GM11168 (cell line): ENCODE results near the gene CIB2.

Experiments
- in situ Hi-C: fragments of 300-500 bp; cut with MboI; formaldehyde crosslinking; loops from one replicate; pipeline ENCODE4 v1.12.0; 2022; ENCODE audit warnings: low sequenced_read_pairs; ENCODE audit not compliant: unreplicated experiment

The CIB2 gene

DNA sequence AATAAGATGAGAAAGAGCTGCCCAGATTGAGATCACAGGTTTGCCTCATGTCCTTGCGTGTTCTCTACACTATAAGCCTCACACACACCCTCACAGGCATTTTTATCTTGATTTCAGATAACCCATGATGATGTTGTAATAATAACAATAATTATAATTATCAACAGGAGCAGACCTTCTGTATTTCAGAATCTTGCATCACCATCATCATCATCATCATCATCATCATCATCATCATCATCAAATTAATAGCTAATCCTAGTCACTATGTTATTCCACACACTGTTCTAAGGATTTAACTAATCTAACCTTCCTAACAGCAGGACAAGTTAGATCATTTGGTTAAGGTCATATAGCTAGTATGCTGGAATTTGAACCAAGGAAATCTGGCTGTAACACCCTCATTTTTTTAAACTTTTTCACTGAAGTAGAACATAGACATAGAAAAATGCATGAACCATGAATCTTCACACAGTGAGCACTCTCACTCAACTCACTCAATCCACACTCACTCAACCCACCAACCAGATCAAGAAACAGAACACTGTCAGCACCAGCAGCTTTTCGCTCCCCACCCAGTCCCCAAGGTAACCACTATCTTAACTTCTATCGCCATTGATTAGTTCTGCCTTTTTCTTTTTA, 40.7 kb downstream of the CIB2 start:
- in situ Hi-C loops = no loop called here

GRCh38 chr15:78088773-78089080, 42.5 kb downstream of the CIB2 start:
- in situ Hi-C loops = no loop called here

DNA sequence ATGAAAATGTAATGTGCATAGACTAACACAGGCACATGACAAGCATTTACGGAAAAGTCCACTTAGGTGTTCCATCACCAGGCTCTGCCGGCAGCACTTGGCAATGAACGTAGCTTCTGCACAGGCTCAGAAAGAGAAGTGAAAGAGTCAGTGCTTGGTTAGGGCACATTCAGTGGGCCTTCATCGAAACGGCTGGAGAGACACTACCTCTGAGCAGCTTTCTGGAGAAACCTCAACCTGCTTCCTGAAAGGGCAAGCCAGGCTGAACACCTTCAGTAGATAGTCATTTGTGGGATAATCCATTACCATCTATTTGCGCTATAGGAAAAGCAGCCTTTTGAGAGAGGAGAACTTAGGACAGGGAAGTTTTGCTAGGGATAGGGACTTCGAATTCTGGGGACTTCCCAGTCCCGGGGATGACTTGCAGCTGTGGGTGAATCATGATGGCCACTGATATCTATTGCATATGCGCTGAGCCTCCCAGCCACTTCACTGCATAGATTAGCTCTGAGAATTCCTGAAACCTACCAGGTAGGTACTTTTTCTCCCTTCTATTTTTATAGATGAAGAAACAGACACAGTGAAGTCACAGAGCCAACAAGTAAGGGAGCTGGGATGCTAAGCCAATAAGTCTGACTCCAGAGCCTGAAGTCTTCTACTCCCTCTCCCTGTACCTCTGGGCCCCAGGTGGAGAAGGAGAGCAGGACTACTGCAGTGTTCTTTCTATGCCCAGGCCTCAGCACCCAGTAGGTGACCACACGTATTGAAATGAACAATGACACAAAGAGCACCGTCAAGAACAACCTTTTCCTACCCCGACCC, 43.1 kb downstream of the CIB2 start:
- in situ Hi-C loops = no loop called here

DNA sequence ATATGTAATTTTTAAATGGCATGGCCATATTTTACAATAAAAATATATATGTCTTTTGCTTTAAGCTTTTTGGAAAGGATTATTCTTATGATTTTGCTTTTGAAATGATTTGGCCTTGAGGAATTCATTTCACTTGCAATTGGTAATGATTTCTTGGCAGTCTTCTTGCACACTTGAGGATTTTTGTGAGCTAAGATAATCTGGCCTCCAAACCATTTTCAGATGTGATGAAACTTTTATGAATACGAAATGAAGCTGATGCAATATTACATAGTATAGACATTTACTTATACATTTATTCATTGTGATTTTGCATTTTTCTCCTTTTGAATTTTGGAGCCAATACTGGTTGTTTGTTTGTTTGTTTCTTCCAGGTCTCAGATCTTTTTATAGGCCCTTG, 45.3 kb downstream of the CIB2 start:
- in situ Hi-C loops = no loop called here

DNA sequence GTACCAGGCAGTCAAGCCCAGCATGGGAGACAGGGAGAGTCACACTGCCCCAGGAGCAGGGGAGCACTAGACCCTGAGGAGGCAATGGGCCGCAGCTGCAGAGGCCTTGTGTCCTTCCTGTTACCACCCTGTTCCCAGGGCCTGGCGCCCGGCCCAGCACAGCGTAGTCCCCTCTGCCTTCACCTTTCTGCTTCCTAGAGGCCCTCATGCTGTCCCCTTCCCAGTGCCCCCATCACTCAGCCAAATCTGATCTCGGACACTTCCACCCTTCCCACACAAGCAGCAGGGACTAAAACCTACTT, 46.8 kb downstream of the CIB2 start:
- in situ Hi-C loops = no loop called here

DNA sequence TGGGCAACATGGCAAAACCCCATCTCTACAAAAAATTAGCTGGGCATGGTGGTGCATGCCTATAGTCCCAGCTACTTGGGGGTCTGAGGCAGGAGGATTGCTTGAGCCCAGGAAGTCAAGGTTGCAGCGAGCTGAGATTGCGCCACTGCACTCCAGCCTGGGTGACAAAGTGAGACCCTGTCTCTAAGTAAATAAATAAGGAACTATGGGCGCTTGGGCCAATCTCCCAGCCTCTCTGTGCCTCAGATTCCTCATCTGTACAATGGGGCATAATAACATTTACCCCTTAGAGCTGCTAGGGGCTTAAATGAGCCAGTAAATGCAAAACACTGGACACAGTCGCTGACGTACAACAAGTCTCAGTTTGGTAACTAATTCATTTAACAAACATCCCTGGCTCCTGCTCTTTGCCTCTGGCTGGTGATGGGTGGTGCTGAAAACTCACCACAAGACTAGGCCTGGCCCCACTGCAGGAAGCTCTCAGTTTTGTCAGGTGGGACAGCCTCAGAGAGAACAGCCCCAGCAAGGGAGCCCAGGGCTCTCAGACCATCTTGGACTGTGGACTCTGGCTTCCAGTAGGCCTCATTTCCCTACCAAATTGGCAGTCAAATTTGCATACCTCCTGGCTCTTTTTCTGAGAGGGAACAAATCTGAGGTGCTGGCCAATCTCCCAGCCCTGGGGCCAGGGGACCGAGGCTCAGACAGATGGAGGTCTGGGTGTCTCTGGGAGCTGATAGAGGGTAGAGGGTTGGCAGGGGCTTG, 47.4 kb downstream of the CIB2 start:
- in situ Hi-C loops = no loop called here

DNA sequence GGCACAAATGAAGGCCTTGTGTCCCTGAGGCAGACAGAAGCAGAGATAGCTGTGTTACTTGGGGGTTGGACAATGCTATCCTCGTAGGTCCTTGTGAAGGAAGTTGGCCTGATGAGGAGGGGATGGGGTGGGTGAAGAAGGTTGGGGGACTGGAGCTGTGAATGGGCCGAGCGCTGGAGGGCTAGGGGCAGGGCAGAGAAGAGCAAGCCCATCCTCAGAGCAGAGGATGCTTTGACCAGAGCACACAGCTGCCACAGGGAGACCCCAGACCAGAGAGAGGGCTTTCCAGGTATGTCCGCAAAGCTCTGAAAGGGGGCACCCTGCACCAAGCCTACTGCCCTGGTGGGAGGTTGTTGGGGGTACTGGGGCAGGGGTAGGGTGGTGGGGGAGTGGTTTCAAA, 48.1 kb downstream of the CIB2 start:
- in situ Hi-C loops = no loop called here

DNA sequence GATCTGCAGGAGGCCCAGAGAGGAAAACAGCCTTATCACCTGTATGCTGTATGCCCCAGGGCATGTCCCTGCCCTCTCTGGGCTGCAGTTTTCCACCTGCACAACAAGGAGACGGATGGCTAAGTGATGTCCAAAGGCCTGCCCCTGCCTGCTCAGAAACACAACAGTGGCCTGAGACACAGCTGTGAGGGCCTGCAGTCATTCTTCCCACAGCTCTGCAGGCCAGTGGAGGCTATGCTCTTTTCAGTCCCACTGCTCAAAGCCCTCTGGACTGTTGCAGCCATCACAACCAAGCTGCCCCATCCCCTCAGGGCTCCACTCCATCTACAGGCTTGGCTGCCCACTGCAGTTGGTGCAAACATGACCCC, 48.5 kb downstream of the CIB2 start:
- in situ Hi-C loops = no loop called here

DNA sequence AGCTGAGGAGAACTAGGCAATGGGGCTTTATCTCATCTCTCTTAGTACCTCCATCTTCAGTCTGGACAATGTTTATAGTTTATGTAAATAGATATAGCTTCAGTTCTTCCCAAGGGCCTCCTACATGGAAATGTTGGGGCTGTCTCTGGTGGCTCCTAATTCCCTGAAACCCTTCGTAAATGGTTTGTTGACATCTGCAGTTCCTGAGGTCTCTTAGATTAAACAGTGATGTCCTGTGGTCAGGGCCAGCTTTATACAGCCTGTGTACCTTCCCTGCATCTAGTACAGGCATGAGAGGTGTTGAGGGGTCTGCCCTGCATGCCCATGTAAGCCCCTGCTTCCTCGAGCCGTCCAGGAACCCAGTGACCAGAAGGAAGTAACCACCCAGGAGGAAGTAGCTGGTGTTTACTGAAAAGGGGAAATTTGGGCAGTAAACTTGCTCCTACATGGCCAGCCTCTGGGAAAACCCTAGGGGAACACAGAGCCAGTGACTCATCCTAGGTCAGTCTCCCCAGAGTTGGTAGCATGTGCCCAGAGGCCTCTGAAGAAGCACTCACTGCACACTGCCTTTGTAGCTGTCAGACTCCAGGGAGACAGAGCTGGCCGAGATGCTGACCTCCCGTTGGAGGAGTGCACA, 49.0 kb downstream of the CIB2 start:
- in situ Hi-C loops = no loop called here

- in situ Hi-C loops = no loop called here
These were observed 51.2 kb downstream of the CIB2 start for GRCh38 chr15:78080088-78080460.

DNA sequence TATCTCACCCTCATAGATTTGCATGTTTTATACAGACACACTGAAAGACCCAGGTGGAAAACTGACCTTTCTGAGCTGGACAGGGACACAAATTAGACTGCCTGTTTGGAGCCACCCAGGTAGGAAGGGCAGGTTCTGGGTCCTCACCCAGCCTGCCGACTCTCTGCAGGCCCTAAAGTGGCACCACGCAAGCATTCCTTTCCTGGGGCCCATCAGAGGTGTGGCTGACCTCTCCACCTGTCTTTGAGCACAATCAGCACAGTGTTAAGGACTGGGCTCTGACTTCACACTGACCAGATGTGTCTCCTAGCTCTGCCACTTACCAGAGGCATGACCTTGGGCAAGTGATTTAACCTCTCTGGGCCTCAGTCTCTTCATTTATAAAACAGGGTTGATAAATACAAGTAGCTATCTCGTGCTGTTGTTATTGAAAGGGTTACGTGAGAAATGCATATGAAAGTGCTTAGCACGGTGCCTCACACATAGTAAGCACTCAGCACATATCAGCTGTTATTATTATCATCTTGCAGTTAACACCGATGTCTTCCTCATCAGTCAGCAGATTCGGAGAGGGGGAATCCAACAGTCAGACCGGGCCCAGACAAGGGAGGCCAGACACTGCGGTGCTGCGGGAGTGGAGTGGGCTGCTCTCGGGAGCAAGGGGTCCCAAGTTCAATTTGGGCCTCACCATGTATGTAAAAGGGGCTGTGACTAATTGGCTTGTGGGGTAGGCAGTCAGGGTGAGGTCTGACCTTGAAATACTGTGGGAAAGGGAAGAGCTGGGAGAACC, 51.8 kb downstream of the CIB2 start:
- in situ Hi-C loops = no loop called here

DNA sequence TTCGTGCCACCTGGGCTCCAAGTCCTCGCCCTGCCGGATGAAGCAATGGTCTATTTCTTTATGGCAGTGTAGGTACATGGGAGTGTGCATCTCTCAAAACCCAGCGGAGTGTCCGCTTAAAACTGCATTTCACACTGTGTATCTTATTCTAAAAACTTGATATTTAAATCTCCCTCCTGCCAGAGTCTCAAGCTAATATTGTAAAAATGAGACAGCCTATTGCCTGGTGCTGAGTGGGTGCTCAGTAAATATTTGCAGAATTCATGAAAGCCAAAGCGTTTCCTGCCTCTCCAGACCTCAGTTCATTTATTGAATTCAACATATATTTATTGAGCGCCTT, 53.4 kb downstream of the CIB2 start:
- in situ Hi-C loops = no loop called here

DNA sequence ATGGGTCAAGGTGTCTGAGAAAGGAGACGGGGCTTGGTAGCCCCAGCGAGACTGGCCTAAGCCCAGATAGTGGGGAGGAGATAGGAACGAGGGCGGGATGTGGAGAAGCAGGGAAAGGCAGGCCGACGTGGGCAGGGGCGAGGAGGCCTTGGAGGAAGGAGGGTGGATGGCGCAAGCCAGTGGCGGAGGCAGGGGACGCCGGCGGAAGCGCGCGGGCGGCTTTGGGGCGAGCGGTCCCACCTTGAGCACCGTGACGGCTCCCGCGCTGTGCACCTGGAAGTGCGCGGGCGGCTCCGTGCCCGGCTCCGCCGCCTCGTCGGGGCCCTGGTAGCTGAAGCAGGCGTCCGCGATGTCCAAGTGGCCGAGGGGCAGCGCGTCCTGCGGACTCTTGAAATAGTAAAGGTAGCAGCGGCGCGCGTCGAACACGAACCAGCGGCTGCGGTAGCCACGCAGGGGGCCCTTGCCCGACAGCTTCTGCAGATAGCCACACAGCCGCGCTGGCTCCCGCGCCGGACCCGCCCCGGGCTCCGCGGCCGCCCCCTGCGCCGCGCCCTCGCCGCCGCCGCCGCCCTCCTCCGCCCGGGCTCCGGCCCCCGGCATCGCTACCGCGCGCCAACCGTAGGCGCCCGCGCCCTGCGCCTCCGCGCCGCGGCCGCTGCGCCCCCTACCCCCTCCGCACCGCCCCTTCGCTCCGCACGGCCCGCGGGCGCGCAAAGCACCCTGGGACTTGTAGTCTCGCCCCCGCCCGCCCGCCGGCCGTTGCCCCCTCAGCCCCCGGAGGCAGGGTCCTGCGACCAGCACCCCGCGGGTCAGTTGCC, 54.0 kb downstream of the CIB2 start, which contains the start of gene TBC1D2B:
TBC1D2B (minus strand) TSS at position 659 of the 818 bp plus-strand sequence; CDS start at position 600, 59 bp downstream.
- in situ Hi-C loops = no loop called here

DNA sequence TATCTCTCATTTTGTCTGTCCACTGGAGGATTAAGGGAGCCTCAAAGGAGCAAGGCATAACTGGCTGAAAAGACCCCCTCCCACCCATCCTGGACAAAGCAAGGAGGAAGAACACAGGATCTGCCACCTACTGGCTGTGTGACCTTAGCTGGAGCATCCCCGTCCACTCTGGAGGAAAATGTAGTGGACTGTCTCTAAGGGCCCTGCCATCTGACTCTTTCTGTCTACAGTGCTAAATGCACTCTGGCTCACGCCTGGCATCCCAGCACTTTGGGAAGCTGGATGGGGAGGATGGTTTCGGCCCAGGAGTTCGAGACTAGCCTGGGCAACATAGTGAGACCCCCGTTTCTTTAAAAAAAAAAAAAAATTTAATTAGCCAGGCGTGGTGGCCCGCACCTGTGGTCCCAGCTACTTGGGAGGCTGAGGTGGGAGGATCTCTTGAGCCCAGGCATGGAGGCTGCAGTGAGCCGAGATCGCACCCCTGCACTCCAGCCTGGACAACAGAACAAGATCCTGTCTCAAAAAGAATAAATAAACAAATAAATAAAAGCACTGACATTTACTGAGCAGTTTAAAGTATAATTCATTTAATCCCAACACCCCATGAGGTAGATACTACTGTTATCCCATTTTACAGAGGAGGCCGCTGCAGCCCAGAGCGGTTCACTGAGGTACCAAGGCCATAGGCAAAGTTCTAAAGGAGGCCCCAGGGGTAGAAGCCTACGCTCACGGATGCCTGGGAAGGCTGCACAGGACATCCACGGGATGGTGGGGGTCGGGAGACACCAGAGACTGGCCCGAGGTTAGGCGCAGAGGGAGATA, 54.8 kb downstream of the CIB2 start:
- in situ Hi-C loops = no loop called here

GRCh38 chr15:78075490-78076230, 55.6 kb downstream of the CIB2 start:
- in situ Hi-C loops = no loop called here

GRCh38 chr15:78073046-78073787, 58.0 kb downstream of the CIB2 start:
- in situ Hi-C loops = no loop called here

DNA sequence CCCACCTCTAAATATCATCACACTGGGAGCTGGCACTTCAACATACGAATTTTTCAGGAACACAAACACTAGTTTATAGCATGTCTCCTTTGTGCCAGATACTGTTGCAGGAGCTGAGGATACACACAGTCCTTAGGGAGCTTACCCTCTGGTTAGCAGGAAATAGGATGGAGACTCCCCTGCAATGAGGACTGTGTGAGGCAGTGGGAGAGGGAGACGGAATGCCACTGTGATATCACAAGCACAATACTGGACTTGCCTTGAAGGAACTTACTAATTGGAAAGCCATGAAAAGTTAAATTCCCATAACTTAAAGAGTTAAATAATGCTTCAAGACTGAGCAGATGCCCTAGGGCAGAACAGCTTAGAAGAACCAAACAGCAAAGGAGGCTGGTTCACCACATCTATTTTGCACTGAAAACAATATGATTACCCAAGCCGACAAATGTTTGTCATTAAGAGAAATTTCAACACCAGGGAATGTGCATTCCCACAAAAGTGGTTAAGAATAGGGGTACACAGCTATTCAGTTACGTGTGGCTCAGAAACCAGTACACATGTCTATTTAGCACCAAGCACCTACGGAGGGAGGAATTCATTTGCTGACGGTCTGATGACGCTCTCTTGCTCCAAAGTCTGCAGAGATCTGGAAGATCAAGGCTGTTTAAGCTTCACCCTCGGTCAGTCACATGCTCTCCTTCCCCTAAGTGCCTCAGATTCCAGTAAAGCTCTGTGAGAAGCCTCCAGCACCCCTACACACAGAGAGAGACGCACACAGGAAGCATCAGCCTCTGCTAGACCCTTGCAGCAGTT, 59.0 kb downstream of the CIB2 start:
- in situ Hi-C loops = no loop called here
